ENCODE data around the gene COG3.

GRCh38 chr13:45546410-45546765 is 81.6 kb downstream of the COG3 start:
- TF ChIP-seq CTCF (IDR thresholded peaks at IDR 0.05) (no peak), POLR2A (IDR thresholded peaks at IDR 0.05) (no peak)

Data from lower leg skin (tissue), 3 donors.